Activated CD8-positive, alpha-beta memory T cell treated with anti-CD3 and anti-CD28 coated beads for 4 hours (primary cell): ENCODE data around the gene UBE2E1.

Experiments
- DNase-seq, 2 donors: peaks; one replicate each; pipeline ENCODE4 v3.0.0-alpha.2; 2020; ENCODE audit warnings: low read depth in 2 of 2

Gene UBE2E1

GRCh38 chr3:23820888-23821287, 15.1 kb downstream of the UBE2E1 start:
- DNase-seq = no peak

GRCh38 chr3:23821858-23822257, 16.1 kb downstream of the UBE2E1 start:
- no peak for DNase-seq

- DNase-seq = no peak
Observed at GRCh38 chr3:23822559-23822958, 16.8 kb downstream of the UBE2E1 start.

DNA sequence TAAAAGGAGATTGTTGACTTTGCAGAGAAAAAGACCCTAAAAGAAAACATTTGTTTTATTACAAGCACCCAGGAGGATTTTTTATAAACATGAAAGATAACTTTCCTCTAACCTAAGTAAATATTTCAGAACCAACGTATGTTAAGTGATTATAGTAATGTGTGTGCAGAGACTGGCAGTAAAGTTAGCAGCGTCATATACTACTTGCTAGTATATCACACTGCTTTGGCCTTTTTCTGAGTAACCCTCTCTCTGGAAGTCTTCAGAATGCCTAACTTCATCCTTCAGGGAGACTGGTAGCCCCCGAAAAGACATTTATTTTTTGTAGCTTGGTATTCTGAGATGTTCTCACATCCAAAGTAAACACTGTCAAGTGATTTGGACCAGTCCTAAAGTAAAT, 17.9 kb downstream of the UBE2E1 start:
- no peak for DNase-seq

DNA sequence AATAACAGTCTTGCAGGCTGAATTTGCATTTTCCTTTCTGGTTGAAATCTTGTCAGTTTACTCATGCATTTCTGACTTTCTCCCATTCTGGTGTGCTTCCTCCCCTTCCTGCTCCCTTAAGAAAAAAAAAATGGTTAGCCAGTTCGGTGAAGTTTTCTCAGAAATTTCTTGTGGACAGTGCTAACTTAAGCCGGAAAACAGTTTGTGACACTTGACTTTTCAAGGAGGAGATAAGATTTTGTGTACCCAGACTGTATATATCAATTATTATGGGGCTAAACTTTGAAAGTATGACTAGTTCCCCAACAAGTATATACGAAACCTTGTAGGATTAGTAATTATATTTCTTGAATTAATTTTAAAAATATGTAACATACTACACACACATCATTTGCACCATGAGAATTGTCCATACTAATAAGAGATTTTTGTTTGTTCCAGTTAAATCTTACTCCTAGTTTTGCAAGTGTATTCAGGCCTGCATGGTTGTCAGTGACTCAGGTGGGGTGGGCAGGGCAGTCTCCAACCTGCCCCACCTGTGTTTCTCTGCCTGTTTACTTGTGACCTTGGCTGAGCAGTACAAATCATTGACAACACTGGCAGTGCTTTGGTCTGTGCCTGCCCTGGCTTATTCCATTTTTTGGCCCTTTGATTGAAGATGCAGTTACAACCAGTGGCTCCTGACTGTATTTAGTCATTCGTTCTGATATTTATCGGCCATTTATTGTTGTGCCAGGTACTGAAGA, 19.1 kb downstream of the UBE2E1 start:
- no peak for DNase-seq

- no peak for DNase-seq
Observed at GRCh38 chr3:23825802-23826201, 20.0 kb downstream of the UBE2E1 start.

GRCh38 chr3:23826382-23827064, 20.8 kb downstream of the UBE2E1 start:
- no peak for DNase-seq

DNA sequence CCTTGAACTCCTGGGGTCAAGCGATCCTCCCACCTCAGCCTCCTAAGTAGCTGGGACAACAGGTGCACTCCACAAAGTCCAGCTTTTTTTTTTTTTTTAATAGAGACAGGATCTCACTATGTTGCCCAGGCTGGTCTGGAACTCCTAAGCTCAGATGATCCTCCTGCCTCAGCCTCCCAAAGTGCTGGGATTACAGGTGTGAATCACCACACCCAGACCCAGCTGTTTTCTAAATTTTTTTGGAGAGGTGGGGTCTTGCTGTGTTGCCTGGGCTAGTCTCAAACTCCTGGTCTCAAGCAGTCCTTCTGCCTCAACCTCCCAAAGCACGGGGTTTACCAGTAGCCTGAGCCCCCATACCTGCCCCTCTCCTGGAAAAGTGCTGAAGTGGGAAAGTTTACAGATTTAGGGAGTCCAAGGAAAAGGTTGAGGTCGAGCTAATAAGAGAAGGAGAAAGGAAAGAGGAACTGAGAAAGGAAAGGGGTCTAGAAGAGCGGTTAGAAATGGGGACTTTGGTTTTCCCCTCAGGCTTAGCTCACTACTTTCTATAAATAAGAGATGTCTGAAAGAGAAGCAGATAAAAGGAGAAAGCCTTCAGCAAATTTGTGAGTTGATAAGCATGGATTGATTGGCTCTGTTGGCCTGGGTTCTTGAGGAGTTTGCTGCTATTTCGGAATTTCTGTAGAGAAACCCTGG, 23.6 kb downstream of the UBE2E1 start:
- no peak for DNase-seq

GRCh38 chr3:23830869-23831484, 25.2 kb downstream of the UBE2E1 start:
- no peak for DNase-seq

GRCh38 chr3:23831517-23832394, 26.0 kb downstream of the UBE2E1 start:
- DNase-seq = no peak

DNA sequence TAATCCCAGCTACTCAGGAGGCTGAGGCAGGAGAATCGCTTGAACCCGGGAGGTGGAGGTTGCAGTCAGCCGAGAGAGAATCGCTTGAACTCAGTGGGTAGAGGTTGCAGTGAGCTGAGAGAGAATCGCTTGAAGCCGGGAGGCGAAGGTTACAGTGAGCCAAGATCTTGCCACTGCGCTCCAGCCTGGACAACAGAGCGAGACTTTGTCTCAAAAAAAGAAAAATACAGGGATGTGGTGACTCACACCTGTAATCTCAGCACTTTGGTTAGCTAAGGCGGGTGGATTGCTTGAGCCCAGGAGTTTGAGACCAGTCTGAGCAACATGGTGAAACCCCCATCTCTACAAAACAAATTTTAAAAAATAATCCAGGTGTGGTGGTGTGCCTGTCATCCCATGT, 26.8 kb downstream of the UBE2E1 start:
- no peak for DNase-seq

- no peak for DNase-seq
Observed at GRCh38 chr3:23834082-23834870, 28.5 kb downstream of the UBE2E1 start.

DNA sequence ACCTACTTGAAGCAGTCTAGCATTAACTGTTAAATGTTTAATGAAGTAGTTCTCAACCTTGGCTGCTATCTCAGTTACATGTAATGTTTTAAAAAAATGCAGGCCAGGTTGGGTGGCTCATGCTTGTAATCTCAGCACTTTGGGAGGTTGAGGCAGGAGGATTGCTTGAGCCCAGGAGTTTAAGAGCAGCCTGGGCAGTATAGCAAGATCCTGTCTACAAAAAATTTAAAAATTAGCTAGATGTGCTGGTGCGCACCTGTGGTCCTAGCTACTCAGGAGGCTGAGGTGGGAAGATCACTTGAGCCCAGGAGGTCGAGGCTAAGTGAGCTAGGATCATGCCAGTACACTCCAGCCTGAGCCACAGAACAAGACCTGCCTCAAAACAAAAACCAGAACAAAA, 29.3 kb downstream of the UBE2E1 start:
- DNase-seq = no peak

- no peak for DNase-seq
Observed at GRCh38 chr3:23835802-23836201, 30.0 kb downstream of the UBE2E1 start.

- no peak for DNase-seq
Observed at GRCh38 chr3:23836536-23837230, 30.9 kb downstream of the UBE2E1 start.

DNA sequence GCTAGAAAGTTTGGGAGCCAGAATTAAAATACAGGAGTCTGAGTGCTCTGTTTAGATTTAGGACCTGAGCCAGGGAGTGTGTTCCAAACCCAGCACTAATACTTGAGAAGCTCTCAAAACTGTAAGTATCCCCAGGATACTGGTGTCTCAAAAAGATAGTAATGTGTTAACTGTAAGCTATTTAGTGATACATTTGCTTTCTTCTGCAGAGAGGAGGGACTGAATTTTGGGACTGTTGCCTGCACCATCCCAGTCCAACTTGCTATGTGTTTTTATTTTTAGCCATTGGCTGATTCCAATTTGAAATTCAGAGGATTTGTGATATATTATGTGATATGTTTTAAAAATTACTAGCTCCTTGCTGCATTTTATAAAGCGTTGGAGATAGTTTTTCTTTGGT, 31.5 kb downstream of the UBE2E1 start:
- no peak for DNase-seq

GRCh38 chr3:23837691-23838090, 31.9 kb downstream of the UBE2E1 start:
- DNase-seq = no peak

DNA sequence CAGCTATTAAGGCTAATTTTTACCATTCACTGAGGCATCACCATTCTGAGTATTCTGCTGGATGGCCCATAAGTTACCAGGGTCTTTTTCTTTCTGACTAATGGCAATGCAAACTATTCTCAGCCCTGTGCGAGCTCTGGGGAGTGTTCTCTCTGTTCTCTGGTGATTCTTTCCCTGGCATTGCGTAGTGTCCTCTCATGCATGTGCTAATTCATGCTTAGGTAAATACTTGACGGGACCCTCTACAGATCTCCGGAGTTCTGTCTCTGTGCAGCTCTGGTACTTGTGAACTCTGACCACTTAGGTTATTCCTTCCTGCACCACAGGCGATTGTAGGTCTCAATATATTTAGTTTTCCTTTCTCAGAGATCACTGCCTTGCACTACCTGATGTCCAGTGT, 34.8 kb downstream of the UBE2E1 start:
- DNase-seq = no peak

DNA sequence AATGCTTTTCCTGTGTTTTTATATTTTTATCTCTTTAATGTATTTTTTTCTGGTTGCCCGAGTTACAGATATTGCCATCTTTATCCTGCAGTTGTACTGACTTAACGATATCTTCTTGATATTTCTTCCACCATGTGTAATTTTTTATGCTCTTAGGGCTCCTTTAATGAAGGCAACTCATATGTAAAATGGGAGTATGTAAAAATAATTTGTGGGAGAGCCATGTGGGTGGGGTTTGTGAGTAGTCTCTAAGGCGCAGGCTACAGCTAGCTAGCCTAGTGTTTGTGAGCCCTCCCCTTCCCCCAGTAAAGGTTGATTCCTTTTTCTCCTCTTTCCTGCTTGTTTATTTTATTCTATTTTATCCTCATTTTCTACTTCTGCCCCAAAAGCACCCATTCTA, 38.1 kb downstream of the UBE2E1 start:
- no peak for DNase-seq
